ENCODE measurements around the gene TBC1D8.
"Not testable (repeated sequence)": the region's sequence is repeated elsewhere in the genome, so short reads cannot be mapped to it uniquely, and the experiment has no call there.

Gene TBC1D8

DNA sequence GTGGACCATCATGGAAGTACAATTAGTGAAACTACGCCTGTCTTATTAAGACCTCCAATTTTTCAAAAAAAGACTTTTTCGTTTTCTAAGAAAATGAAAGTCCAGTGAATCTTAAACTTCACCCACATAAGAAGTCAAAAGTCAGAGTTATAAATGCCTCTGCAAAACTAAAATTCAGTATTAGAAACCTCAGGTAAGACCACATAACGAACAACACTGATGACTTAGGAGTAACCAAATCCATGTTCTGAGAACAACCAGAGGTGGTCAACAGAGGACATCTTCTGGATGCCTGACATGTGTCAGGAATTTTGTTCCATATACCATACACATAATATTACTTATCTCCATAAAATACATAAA is 86.7 kb downstream of the TBC1D8 start:
- no peak for DNase-seq (ENCODE audit: low read depth, low spot score)

DNA sequence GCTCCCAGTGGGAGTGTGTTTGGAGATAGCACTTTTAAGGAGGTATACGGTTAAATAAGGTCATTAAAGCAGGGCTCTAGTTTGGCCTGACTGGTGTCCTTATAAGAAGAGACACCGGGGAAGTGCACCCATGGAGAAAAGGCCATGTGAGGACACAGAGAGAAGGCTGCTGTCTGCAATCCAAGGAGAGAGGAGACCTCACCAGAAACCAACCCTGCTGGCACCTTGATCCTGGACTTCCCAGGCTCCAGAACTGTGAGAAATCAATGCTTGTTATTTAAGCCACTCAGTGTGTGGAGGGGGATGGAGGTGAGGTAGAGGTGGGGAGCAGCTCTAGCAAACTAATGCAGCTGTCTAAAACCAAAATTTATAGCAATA is 87.1 kb downstream of the TBC1D8 start:
- no peak for DNase-seq (ENCODE audit: low read depth, low spot score)

DNA sequence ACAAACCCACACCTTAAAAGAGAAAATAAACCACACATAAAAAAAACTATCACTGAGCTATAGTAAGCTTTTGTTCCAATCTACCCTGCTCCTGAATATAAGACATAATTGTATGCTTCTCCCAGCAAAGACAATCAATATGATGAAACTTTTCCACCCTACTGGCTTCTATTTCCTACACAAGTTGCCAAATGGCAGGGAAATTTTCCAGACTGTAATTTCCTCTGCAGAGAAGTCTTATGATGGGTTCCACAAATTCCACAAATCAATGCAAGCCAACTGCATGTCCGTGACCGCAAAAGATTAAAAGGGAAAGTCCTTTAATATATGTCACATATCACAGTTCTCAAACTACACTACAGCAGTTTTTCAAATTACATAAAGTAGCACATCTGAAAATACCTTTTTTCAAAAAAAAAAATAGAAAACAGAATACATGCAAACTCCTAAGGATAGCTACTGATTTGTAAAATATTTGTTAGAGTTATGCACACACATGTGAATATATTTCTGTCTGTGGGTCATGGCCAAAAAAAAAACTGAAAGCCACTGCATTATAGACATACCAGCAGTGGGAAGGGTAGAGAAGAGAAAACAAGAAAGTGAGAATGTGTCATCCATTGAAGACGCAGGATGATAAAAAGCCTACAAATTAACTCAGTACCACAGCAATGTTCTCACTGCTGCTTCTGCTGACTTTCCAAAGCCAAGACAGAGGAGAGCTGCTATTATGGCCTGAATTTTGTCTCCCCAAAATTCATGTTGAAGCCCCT is 87.6 kb downstream of the TBC1D8 start:
- no peak for DNase-seq (ENCODE audit: low read depth, low spot score)

DNA sequence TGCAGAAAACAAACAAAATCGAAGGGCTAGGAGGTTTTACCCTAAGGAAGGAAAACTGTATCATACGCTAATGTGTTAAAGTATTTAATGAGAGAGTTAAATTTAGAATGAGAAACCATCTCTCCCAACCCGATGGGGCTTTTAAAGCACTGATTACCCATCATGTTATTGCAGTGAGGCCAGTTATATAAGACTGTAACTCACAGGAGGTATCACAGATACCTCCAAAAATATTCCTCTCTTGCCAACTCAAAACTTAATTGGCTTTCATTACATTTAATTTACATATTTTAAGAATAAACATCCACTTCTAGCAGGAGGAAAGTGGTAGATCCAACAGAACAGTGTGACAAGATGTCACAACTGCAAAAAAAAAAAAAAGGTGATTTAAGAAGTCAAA is 92.8 kb downstream of the TBC1D8 start:
- no peak for DNase-seq (ENCODE audit: low read depth, low spot score)

DNA sequence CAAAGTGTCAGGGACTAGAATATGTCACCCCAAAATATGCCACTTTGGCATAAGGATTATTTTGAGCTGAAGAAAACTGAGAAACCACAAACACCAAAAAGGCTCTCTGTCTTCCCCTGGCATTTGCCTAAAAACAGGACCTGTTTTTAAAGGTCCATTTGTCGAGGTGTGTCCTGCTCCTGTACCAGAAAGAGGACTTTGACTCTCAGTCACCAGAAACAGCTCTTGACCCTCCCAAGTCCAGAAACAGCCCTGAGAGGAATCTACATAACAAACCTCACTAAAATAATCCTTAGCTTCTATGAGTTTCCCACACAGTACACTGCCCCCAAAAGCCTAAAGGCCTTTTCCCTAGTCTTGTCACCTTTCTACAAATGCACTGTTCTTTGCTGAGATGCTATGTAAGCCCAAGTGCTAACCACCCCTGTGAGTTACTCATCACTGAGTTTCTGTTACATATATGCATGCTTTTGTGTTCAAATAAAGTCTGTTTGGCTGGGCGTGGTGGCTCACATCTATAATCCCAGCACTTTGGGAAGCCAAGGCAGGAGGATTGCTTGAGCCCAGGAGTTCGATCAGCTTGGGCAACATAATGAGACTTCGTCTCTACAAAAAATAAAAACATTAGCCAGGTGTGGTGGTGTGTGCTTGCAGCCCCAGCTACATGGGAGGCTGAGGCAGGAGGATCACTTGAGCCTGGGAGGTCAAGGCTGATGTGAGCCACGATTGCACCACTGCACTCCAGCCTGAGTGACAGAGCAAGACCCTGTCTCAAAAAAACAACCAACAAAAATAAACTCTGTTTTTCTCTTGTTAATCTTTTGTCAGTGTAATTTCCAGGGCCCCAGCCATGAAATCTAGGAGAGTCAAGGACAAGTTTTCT is 93.9 kb downstream of the TBC1D8 start:
- no peak for DNase-seq (ENCODE audit: low read depth, low spot score)

DNA sequence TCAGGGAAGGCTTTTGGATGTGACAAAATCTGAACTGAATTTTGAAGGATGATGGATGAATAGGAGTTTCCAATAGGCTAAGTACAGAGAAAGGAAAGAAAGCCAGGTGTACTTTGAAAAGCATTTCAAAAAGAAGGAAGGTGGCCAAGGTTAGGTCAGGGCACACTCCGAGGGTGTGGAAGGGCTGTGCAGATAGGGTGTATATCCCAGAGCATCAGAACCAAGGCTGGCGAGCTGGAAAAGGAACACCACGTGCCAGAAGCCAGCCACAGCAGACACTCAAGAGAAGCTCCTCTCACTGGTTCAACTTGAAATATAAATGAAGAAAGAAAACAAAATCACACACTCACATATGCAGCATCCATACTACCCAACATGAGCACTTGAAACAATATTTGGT is 98.1 kb downstream of the TBC1D8 start:
- no peak for DNase-seq (ENCODE audit: low read depth, low spot score)

DNA sequence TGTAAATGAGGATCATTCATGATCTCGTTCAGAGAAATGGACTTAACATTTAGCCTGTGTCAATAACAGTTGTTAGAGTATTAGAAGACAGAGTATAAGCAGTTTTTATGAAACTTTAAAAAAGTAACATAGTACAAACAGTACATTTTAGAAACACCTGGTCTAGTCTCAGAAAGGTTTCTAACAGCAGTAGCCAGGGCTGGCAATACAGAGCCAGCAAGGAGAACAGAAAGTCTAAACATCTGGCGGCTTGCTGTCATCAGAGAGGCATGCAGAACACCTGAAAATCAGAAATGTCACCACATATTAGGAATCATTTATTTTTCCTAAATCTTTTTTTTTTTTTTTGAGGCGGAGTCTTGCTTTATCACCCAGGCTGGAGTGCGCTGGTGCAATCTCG is 99.0 kb downstream of the TBC1D8 start:
- DNase-seq (ENCODE audit: low read depth, low spot score) = no peak

DNA sequence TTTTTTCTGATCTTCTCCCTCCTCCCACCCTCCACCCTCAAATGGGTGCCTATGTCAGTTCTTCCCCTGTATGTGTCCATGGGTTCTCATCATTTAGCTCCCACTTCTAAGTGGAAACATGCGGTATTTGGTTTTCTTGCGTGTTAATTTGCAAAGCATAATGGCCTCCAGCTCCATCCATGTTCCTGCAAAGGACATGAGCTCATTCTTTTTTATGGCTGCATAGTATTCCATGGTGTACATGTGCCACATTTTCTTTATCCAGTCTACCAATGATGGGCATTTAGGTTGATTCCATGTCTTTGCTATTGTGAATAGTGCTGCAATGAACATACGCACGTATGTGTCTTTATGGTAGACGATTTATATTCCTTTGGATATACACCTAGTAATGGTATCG is 100.3 kb downstream of the TBC1D8 start:
- not testable (repeated sequence) for DNase-seq (ENCODE audit: low read depth, low spot score)

DNA sequence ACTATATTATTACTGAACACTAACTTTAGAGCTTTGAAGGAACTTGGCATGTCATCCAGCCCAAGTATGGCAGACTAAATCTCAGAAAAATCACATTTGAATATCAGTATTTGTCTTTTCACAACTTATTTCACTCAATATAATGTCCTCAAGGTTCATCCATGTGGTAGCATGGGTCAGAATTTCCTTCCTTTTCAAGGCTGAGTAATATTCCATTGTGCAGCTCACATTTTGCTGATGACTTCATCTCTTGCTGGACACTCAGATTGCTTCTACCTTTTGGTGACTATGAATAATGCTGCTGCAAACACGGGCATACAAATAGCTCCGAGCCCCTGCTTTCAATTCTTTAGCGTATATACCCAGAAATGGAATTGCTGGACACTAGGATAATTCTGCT is 102.4 kb downstream of the TBC1D8 start:
- DNase-seq (ENCODE audit: low read depth, low spot score) = no peak

DNA sequence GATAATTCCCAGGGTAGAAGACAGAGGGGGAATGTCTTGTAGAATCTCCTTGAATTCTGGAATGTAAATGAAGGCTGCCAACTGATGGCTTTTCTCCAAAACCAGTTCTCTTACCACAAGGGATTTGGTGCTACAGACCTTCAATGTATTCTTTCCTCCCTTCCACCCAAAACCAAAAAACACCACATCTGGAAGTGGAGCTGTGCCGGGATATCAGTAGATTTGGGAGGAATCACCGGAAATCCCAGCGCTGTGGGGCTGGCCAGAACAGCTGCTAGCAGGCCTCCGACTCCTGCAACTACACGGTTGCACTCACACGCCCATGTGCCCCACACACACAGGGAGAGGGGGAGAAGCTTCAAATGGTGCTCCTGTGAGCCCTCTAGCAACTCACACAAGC is 103.4 kb downstream of the TBC1D8 start:
- DNase-seq (ENCODE audit: low read depth, low spot score) = no peak

DNA sequence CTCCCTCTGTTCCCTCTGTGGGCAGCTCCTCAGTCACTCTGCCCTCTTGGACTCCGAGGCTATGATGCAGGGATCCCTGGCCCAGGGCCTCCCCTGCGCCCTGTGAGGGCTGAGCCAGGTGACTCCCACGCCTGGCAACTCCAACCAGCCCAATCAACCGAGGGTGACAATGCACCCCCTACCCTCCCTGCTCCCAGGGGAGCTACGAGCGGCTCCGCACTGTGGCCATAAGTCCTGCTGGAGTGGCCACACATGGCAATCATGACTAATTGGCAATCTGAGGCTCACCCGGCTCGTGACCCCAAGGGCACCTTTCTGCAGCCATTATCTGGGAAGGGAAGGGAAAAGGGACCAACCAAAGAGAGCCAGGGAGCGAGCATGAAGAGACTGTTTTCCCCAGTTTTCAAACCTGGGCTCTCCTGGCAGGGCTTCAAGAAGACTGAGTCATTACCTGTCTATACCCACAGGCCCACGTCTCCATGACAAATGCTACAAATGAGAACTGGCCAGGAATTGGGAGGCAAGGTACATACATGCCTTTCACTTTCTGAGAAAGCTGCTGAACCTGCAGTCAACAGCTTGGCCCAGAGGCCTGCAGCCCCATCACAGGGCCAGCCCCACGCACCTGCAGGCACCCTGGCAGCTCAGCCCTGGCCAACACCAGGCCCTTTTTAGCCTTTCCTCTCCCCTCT is 104.0 kb downstream of the TBC1D8 start:
- DNase-seq (ENCODE audit: low read depth, low spot score) = no peak

DNA sequence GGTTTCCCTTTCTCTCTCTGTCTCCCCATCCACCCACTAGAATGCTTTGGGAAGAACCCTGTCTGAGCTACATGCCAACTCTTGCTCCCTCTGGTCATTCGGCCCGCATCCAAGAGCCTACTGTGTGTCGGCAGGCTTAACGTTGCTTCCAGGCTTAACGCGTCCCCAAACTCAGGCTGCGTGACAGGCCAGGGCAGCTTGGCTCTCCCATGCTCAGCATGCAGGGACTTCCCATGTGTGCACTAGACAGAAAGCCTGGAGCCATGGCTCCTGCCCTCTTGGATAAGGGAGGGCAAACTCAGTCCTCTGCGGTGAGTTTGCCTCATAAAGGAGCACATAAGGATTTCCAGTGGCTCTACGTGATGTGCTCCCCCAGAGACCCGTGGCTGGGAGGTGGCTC is 105.9 kb downstream of the TBC1D8 start:
- no peak for DNase-seq (ENCODE audit: low read depth, low spot score)

DNA sequence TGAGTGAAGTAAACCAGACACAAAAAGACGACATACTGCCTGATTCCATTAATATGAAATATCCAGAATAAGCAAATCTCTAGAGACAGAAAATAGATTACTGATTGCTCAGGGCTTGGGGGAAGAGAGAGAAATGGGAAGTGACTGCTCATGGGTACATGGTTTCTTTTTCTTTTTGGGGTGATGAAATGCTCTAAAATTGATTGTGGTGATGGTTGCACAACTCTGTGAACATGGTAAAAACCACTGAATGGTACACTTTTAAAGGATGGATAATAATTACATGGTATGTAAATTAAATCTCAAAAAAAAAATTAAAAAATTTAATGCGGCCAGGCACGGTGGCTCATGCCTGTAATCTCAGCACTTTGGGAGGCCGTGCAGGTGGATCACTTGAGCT is 109.8 kb downstream of the TBC1D8 start:
- no peak for DNase-seq (ENCODE audit: low read depth, low spot score)

DNA sequence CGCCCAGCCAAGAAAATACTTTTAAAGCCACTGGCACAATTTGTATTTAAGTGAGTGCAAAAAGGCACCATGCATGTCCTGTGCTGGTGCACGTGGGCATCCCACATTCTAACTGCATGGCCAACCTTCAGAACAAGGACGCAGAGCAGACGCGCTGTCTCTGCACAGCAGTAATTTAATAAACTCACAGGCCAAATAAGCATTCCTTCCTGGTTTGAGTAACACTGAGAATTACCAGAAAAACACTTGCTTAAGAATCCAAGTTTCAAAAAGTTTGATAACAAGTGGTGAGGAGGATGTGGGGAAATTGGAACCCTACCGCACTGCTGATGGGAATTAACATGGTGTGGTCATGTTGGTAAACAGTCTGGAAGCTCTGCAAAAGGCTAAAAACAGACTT is 110.4 kb downstream of the TBC1D8 start:
- no peak for DNase-seq (ENCODE audit: low read depth, low spot score)

DNA sequence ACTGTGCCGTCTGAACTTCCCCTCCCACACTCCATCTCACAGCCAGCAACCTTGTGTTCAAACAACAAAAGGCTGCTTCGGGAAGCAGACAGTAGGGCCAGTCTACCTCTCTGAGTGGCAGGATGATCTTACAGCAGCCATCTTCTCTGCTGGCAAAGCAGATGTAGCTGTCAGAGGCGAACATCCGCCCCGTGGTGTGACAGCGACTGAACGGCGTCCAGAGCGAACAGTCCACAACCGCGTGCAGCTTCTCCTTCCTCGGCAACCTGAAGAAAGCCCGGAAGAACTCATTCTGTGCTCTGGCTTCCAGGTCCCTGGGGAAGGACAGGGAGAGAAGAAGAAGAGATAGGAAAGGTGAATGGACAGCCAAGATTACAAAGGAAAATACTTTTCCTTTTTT is 111.1 kb downstream of the TBC1D8 start:
- no peak for DNase-seq (ENCODE audit: low read depth, low spot score)

DNA sequence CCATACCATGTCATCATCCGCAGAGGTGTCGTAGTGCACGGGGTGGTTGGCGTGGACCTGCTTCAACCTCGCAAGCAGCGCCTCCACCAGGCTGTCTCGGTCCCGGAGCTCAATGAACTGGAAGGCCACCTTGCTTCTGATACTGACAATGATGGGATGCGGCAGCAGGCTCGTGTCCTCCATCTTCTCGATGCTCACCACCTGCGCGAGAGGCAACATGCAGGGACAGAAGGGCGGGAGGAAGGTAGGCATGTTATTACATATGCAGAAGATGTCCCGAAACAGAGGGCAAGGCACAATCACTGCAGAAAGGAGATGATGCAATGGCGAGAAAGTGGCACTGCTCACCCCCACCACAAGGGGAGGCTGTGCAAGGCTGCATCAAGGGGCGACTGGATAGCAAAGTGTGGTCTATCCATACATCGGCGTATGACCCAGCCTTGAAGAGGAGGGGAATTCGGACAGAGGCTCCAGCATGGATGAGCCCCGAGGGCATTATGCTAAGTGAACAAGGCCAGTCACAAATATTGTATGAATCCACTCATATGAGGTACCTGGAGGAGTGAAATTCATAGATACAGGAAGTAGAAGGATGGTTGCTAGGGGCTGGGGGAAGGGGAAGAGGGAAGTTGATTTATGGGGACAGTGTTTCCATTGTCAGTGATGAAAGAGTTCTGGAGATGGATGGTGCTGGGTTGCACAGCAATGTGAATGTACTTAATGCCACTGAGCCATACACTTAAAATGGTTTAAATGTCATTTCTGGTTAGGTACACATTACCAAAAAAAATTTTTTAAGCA is 112.5 kb downstream of the TBC1D8 start:
- no peak for DNase-seq (ENCODE audit: low read depth, low spot score)

DNA sequence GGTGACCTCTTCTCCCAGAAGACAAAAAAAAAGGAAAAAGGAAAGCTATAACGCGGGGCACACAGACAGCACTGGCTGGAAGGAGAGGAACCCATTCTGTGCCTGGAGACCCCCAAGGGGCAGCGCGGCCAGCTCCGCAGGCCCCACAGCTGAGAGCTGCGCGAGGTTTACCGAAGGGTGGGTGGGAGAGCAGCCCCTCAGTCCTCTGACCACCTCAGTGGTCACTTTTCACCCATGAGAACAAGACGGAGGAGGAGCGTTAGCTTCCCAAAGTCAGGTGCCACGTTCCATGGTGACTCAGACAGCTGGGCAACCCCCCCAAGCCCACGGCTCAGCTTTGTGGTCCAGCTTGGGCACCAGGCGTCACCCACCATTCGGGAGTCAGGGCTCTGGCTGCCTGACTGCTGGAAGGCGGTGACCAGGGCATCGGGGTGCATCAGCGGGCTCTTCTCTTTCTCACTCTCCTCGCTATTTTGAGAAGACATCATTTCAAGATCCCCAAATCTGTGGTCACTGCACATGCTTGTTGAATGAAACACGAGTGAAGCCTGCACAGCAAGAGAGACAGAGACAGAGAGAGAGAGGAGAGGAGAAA is 113.9 kb downstream of the TBC1D8 start:
- no peak for DNase-seq (ENCODE audit: low read depth, low spot score)

DNA sequence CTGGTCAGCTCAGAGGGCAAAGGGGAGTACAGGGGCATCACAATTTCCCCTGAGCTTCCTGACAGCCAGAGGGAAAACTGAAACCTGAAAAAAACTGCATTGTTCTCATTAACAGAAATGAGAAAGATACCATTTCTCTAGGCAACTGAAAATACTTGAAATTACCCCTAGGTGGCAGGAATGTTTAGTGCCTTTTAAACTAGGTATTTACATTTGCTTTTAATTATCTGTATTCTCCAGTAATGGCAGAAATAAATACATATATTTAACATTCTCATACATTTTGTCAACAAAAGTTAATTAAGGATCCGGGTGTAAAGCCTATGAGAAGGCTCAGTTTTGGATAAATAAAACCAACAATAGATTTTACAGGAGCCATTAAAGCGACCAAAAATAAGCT is 114.6 kb downstream of the TBC1D8 start:
- DNase-seq (ENCODE audit: low read depth, low spot score) = no peak

DNA sequence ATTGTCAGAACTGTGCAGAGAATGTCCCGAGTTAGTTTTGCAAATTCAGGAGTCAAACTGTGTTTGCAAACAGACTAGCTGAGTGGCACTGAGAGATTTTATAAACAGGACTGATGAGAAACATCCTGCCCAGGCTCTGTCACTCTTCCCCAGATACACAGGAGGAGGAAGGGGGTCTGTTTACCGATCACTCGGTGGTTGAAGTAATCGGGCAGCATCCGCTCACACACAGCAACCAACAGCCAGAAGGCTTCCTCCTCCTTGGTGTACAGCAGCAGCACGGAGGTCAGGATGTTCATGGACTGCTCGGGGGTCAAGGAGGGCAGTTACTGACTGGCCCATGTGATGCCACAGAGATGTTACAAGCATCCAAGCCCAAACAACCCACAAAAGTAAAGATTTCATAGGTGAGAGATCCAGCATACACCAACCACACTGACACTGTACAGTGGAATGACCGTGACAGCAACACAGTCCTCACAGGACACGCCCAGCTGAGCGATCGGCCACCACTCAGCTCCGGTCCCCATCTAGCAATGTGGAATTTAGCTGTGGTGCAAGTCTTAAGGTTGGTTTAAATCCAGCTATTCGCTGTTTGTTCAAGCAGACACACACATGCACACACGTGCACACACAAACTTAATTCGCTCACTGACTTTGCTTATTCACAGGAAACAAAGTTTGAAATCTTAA is 119.0 kb downstream of the TBC1D8 start:
- DNase-seq (ENCODE audit: low read depth, low spot score) = no peak

DNA sequence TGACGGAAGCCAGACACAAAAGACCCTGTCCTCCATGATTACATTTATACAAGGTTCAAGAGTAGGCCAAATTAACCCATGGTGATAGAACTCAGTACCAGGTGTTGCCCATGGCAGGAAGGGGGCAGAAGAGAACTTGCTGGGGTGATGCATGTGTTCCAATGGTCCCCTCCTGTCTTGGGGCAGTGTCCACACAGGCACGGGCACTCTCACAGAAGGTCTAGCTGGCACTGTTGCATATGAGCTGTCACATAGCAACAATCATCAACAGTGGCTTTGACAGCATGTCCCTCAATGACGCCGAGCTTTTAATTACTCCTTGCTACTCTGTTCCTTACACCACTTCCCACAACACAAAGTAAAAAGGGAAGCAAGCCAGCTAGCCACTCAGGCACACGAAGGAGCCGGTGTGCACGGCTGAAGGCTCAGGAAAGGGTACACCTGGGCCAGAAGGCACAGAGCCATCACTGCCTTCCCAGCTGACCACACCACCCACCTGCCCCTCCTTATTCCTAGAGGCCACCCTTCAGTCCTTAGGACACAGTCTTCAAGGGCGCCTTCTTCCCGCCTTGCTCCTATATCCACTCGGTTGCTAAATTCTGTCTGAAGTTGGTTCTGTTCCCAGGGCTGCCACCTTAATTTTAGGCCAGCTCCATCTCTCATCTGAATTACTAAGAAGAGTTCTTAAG is 120.2 kb downstream of the TBC1D8 start:
- no peak for DNase-seq (ENCODE audit: low read depth, low spot score)

Data from brain pericyte (primary cell).